Fibroblast of skin of scalp (primary cell): Measurements from ENCODE around the gene RASL10A.

ENCODE experiments used
- DNase-seq: peaks from one replicate; pipeline ENCODE4 v3.0.0-alpha.2; 2013

The RASL10A gene

GRCh38 chr22:29317827-29318454, 2.4 kb upstream of the RASL10A start:
- no peak for DNase-seq

GRCh38 chr22:29316141-29316828, 788 bp upstream of the RASL10A start:
- no peak for DNase-seq

DNA sequence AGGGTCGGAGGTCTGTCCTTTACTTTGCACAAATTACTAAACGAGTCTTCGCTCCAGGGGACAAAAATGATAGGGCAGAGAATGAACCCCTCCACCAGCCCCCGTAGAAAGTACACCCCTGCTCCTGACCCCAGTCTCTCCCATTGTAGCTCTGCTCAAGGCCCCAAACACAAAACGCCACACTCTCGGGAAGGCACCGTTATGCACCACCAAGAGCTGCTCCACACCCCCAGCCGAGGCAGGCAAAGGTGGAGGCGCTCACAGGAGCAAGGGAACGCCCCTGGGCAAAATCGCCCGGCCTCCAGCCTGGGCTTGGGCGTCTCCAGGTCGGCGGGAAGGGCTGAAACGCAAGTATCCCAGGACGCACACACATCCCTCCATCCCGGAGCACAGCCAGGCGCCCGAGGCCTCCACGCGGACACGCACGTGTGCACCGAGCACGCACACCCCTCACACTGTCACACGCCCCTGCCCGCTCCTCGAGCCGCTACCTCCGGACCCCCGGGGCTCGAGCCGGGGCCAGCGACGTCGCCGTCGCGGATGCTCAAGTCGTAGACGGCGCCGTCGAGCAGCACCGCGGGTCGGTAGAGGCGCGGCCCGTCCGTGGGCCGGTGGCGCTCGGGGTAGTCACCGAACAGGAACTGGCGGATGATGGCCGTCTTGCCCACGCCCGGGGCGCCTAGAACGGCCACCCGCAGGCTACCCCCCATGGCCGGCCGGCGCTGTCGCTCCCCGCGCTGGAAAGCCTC, 786 bp downstream of the RASL10A start:
- DNase-seq, result no peak

DNA sequence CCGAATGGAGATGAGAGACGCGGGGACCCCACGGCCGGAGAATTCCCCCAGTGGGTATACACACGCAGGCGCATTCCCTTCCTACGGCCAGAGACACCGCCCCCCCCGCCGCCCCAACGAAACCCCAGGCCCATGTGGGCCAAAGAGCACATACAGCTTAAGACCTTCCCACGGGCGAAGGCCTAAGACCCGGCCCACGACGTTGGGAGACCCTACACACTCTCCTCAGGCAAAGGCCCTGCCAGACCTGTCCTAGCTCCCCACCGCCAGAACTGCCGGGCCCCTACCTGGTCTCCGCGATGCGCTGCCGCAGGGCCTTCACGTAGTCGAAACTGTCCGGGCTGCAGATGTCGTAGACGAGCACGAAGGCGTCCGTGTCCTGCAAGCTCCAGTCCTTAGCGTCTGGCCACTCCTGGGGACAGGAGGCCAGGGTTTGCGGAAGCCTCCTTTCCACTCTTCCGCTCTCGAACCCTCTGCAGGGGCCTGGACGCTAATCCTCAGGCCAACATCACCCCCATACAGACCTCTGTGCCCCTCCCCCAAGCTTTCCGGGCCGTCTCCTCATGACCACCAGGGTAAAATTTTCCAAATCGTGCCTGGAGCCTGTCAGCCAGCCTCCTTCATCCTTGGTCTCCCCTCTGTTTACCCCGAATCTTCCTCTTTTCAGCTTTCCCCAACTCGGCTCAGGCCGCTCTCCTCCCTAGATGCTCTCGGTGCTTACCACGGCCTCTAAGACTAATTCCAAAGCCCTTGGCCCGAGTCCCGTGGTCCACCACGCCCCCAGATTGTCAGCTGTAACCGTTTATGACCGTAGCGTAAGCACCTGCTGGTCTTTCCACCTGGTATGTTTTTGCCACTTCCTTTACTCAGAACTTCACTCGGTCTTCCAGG, 1.7 kb downstream of the RASL10A start:
- DNase-seq, result no peak

DNA sequence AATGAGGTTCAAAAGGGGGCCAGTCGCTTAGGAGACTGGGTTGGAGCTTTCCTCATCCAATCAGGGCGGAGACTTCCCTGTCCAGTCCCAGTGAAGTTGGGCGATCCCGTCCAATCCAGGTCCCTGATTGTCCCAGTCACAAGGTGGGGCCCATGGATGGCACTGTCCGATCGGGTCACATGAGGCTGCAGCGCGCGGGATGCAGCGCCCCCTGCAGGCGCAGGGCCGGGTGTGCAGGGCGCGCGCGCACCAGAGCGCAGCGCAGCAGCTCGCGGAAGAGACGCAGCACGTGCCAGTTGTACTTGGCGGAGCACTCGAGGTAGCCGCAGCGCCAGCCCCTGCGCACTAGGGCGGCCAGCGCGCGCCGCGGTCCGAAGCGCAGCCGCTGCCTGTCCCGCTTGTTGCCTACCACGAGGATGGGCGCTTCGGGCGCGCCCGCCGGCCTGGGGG, 2.3 kb downstream of the RASL10A start:
- peak; percentile 38 for DNase-seq

DNA sequence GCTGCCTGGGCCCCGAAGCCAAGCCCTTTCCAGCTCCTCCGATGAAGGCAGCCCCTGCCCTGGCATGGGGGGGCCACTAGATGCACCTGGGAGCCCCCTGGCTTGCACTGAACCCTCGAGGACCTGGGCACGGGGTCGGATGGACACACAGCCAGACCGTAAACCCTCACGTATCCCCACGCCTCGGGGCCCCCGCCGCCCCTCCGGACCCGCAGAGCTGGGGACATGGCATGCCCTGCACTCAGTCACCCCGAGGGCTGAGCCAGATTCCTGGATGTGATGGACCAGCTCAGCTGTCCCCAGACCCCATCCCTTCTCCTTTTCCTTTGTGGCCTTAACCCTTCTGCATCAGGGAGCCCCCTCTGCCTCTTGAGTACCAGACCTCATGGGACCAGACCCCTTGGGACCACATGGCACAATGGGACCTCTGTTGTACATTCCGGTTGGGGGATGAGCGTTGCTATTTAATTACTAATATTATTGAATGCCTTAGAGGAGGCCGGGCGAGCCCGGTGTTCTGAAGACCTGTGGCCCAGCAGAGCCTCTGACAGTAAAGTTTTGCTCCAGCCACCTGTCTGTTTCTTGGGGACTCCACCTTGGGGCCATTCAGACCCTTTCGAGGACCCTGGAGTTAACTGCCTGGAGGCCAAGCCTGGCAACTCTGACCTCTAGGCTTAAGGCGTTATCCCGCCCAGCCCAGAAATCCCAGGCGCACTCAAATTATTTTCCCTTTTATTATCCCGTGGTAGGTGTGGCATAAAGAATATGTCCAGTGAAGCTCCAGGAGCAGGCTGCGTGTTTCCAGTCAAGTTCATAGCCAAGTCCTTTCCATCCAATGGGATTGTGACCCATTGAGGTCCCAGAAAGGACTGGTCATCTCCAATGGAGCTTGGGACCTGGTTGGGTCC, 3.0 kb downstream of the RASL10A start:
- no peak for DNase-seq

GRCh38 chr22:29311464-29312217, 3.9 kb downstream of the RASL10A start:
- no peak for DNase-seq

DNA sequence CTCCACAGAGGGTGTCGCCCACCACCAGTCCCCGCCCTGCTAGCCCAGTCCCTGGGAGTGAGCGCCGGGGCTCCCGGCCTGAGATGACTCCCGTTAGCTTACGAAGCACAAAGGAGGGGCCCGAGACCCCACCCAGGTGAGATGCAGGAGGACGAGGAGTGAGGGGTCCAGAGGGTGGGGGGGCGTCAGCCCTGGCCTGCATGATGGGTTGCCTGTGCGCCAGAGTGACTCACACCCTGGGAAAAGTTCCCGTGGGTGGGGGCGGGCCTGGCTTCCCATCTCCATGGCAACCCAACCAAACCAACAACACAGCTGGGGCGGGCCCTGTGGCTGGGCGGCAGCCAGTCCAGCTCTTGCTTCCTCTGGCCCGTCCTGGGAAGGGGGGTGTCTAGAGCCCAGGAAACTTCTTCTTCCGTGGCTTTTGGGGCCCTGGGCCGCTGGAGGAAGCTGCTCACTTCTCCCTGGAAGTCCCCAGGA, 4.6 kb downstream of the RASL10A start:
- DNase-seq, result peak; percentile 97

DNA sequence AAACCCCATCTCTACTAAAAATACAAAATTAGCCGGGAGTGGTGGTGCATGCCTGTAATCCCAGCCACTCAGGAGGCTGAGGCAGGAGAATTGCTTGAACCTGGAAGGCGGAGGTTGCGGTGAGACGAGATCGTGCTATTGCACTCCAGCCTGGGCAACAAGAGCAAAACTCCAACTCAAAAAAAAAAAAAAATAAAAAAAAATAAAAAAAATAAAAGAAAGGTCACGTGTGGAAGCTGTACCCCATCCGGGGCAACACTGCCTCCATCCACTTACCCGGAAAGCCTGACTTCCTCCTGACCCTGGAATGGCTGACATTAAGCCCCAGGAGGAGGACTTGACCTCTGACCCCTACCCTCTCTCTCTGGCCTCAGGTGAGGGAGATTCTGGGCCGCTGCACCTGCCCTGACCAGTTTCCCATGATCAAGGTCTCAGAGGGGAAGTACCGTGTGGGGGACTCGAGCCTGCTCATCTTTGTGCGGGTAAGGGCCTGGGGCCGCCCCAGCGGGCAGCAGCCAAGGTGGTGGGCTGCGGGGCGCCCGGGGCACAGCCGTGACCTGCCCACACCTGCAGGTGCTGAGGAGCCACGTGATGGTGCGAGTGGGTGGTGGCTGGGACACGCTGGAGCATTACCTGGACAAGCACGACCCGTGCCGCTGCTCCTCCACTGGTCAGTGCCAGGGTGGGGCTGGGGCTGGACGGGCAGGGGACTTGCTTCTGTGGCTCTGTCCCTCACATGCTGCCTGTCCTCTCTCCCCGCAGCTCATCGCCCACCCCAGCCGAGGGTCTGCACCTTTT, 5.2 kb downstream of the RASL10A start:
- no peak for DNase-seq

DNA sequence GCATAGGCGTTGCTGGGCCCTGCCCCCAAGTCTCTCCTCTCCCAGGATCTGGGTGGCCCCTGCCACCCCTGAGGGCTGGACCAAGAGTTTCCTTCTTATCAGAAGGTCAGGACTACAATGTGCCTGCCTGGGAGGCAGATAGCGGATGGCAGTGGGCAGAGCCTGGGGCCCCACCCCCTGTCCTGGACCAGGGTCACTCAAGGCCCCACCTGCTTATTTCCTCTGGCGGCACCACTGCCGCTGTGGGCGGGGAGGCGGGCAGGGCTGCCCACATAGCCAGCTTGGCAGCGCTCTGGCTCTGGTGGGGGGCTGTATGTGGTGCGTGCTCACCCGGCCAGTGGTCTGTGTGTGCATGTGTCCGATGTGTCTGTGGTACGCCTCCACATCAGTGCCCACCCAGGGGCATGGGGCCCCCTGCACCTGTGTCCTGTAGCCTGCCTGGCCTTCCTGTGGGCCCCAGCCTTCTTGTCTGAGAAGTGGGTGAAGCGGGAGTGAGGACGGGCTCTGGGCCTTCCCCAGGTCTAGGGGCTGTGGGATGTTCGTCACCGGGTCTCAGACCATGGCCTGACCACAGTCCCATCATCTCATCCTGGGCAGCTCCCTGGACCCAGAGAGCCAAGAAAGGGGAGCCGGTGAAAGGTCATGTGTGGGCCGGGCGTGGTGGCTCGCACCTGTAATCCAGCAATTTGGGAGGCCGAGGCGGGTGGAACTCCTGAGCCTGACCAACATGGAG, 6.0 kb downstream of the RASL10A start:
- DNase-seq, result no peak

DNA sequence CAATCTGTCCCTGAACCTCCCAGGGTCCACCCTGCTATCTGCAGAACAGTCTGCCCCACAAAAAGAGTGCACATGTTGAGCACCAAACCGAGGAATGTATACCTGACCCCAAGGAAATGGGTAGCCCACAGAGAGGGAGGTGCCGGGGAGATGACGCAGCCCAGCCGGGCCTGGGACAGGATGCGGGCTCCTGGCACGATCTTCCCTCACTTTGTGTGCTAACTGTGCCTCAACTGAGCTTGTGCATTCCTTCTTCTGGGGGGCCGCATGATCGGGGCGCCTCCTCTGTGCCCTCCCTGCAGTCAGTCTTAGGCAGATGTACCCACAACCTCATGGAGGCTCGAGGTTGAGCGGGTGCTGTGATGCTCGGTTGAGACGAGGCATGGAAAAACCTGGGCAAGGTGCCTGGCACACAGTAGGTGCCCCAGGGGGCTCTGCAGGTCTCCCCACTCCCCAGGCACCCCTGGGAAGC, 6.7 kb downstream of the RASL10A start:
- DNase-seq, result peak; percentile 39

- DNase-seq, result no peak
These were observed 7.2 kb downstream of the RASL10A start for GRCh38 chr22:29308148-29308790.

- DNase-seq, result no peak
These were observed 7.8 kb downstream of the RASL10A start for GRCh38 chr22:29307596-29308147.

- peak; percentile 82 for DNase-seq
These were observed 8.5 kb downstream of the RASL10A start for GRCh38 chr22:29306835-29307595.

GRCh38 chr22:29306175-29306834, 9.2 kb downstream of the RASL10A start, which contains the start of gene GAS2L1:
GAS2L1 (plus strand) TSS chr22:29306650; CDS start chr22:29308106, 1,456 bp downstream.
- DNase-seq, result peak; percentile 83

DNA sequence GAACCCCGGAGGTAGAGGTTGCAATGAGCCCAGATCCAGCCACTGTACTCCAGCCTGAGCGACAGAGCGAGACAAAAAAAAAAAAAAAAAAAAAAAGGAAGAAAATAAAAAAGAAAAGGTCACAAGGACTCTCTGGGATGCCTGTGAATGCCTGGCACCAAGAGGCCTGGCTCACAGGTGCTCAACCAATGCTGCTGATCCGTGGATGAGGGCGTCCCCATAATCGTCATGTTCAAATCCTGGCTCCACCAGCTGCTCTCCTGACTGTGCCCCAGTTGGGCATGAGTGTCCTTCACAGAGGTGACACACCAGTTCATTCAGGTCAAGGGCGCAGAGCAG, 9.7 kb downstream of the RASL10A start:
- DNase-seq, result no peak
